T-helper 22 cell (primary cell): ENCODE measurements around the gene HEG1.

Experiments used
- DNase-seq: peaks from one replicate; pipeline ENCODE4 v3.0.0-alpha.2; 2020; ENCODE audit warnings: low read depth

Gene HEG1

GRCh38 chr3:125050488-125051090, 5.2 kb downstream of the HEG1 start:
- DNase-seq = no peak

GRCh38 chr3:125048282-125048681, 7.5 kb downstream of the HEG1 start:
- DNase-seq = no peak

GRCh38 chr3:125045965-125046364, 9.8 kb downstream of the HEG1 start:
- DNase-seq = no peak

- no peak for DNase-seq
These were observed 10.6 kb downstream of the HEG1 start for GRCh38 chr3:125045194-125045593.

GRCh38 chr3:125043599-125044151, 12.1 kb downstream of the HEG1 start:
- DNase-seq = no peak

- DNase-seq = no peak
These were observed 12.9 kb downstream of the HEG1 start for GRCh38 chr3:125042725-125043406.

- no peak for DNase-seq
These were observed 16.4 kb downstream of the HEG1 start for GRCh38 chr3:125039131-125040100.

GRCh38 chr3:125037498-125038150, 18.2 kb downstream of the HEG1 start:
- DNase-seq = no peak

- DNase-seq = no peak
These were observed 20.6 kb downstream of the HEG1 start for GRCh38 chr3:125035217-125035616.

GRCh38 chr3:125033616-125034015, 22.2 kb downstream of the HEG1 start:
- no peak for DNase-seq

- DNase-seq = no peak
These were observed 22.7 kb downstream of the HEG1 start for GRCh38 chr3:125033135-125033534.

- no peak for DNase-seq
These were observed 23.1 kb downstream of the HEG1 start for GRCh38 chr3:125032683-125033082.

- no peak for DNase-seq
These were observed 23.6 kb downstream of the HEG1 start for GRCh38 chr3:125032100-125032643.

- no peak for DNase-seq
These were observed 24.3 kb downstream of the HEG1 start for GRCh38 chr3:125031544-125031943.

GRCh38 chr3:125028657-125029056, 27.1 kb downstream of the HEG1 start:
- no peak for DNase-seq

GRCh38 chr3:125025642-125026041, 30.2 kb downstream of the HEG1 start:
- DNase-seq = no peak

GRCh38 chr3:125024817-125025216, 31.0 kb downstream of the HEG1 start:
- no peak for DNase-seq

GRCh38 chr3:125023833-125024555, 31.8 kb downstream of the HEG1 start:
- no peak for DNase-seq

GRCh38 chr3:125022206-125022605, 33.6 kb downstream of the HEG1 start:
- no peak for DNase-seq

GRCh38 chr3:125019271-125019670, 36.5 kb downstream of the HEG1 start:
- DNase-seq = no peak

- DNase-seq = no peak
These were observed 38.4 kb downstream of the HEG1 start for GRCh38 chr3:125017406-125017805.
